BE2C (cell line): ENCODE data around the gene SARDH. TPM values are rescaled to one million over a fixed set of nuclear protein-coding genes. Genes with fewer than 3 reads are reported as not detected.

Experiments used
- DNase-seq: peaks from one replicate; pipeline ENCODE4 v3.0.0-alpha.2; 2020
- H3K27me3 ChIP-seq: fragments of 250-450 bp; sonication (Bioruptor Pico); 2 replicates; pipeline ENCODE4 v1.5.1; 2020; ENCODE audit warnings: mild to moderate bottlenecking
- H3K36me3 ChIP-seq: fragments of 250-450 bp; sonication (Bioruptor Pico); 2 replicates; pipeline ENCODE4 v1.5.1; 2020; ENCODE audit warnings: mild to moderate bottlenecking
- H3K4me1 ChIP-seq: fragments of 250-450 bp; sonication (Bioruptor Pico); 2 replicates; pipeline ENCODE4 v1.5.1; 2020
- H3K4me3 ChIP-seq: 2 replicates; pipeline ENCODE4 v1.5.1; 2011; ENCODE audit warnings: low read depth, low read length
- H3K9me3 ChIP-seq: fragments of 250-450 bp; sonication (Bioruptor Pico); 2 replicates; pipeline ENCODE4 v1.5.1; 2020
- polyA plus RNA-seq: library from polyadenylated mRNA; unstranded; fragments of >200 nt; gene quantifications from one replicate; pipeline ENCODE4 v1.2.1, GENCODE V29; 2012; ENCODE audit warnings: low read depth, missing spikeins; ENCODE audit not compliant: insufficient read length, insufficient read depth
- TF ChIP-seq, protein P1 (sequence below): IDR thresholded peaks from 2 replicates; pipeline ENCODE4 v1.5.1; 2012; ENCODE audit warnings: mild to moderate bottlenecking, low read depth, low read length

The SARDH gene, protein sequence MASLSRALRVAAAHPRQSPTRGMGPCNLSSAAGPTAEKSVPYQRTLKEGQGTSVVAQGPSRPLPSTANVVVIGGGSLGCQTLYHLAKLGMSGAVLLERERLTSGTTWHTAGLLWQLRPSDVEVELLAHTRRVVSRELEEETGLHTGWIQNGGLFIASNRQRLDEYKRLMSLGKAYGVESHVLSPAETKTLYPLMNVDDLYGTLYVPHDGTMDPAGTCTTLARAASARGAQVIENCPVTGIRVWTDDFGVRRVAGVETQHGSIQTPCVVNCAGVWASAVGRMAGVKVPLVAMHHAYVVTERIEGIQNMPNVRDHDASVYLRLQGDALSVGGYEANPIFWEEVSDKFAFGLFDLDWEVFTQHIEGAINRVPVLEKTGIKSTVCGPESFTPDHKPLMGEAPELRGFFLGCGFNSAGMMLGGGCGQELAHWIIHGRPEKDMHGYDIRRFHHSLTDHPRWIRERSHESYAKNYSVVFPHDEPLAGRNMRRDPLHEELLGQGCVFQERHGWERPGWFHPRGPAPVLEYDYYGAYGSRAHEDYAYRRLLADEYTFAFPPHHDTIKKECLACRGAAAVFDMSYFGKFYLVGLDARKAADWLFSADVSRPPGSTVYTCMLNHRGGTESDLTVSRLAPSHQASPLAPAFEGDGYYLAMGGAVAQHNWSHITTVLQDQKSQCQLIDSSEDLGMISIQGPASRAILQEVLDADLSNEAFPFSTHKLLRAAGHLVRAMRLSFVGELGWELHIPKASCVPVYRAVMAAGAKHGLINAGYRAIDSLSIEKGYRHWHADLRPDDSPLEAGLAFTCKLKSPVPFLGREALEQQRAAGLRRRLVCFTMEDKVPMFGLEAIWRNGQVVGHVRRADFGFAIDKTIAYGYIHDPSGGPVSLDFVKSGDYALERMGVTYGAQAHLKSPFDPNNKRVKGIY
- 6.3 TPM for polyA plus RNA-seq

- TF ChIP-seq, protein P1, sequence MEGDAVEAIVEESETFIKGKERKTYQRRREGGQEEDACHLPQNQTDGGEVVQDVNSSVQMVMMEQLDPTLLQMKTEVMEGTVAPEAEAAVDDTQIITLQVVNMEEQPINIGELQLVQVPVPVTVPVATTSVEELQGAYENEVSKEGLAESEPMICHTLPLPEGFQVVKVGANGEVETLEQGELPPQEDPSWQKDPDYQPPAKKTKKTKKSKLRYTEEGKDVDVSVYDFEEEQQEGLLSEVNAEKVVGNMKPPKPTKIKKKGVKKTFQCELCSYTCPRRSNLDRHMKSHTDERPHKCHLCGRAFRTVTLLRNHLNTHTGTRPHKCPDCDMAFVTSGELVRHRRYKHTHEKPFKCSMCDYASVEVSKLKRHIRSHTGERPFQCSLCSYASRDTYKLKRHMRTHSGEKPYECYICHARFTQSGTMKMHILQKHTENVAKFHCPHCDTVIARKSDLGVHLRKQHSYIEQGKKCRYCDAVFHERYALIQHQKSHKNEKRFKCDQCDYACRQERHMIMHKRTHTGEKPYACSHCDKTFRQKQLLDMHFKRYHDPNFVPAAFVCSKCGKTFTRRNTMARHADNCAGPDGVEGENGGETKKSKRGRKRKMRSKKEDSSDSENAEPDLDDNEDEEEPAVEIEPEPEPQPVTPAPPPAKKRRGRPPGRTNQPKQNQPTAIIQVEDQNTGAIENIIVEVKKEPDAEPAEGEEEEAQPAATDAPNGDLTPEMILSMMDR, result no peak
- Histone ChIP-seq H3K4me3 (peak within 1 kb of the TSS; percentile 54), H3K9me3 (no peaks in the 10 kb centered on the region), H3K27me3 (no peaks in the 10 kb centered on the region), H3K4me1 (peaks cover 15% of the 10 kb centered on the region), H3K36me3 (no peaks in the 10 kb centered on the region)
- peak; percentile 91 for DNase-seq
Observed at GRCh38 chr9:133737774-133738639, at the start of gene SARDH. SARDH (minus strand) TSS chr9:133738352; CDS start chr9:133734173, 4,179 bp downstream.

DNA sequence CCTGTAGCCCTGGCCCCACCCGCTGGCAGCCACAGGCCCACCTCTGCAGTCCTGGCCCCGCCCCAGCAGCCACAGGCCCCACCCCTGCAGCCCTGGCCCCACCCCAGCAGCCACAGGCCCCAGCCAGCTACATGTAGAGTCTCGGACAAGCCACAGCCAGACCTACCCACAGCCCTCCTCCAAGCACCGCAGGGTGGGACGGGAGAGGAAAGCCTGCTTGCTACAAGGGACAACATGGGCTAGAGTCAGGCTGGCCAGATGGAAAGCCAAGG is 49.5 kb upstream of the SARDH start:
- peaks cover 45% of the 10 kb centered on the region for H3K36me3 ChIP-seq
- H3K27me3 ChIP-seq, result no peaks in the 10 kb centered on the region
- H3K4me3 ChIP-seq, result no peak overlapping the region
- peak; percentile 87 for DNase-seq
- H3K9me3 ChIP-seq, result no peaks in the 10 kb centered on the region
- peaks cover 17% of the 10 kb centered on the region for H3K4me1 ChIP-seq
- TF ChIP-seq, protein P1, result no peak

DNA sequence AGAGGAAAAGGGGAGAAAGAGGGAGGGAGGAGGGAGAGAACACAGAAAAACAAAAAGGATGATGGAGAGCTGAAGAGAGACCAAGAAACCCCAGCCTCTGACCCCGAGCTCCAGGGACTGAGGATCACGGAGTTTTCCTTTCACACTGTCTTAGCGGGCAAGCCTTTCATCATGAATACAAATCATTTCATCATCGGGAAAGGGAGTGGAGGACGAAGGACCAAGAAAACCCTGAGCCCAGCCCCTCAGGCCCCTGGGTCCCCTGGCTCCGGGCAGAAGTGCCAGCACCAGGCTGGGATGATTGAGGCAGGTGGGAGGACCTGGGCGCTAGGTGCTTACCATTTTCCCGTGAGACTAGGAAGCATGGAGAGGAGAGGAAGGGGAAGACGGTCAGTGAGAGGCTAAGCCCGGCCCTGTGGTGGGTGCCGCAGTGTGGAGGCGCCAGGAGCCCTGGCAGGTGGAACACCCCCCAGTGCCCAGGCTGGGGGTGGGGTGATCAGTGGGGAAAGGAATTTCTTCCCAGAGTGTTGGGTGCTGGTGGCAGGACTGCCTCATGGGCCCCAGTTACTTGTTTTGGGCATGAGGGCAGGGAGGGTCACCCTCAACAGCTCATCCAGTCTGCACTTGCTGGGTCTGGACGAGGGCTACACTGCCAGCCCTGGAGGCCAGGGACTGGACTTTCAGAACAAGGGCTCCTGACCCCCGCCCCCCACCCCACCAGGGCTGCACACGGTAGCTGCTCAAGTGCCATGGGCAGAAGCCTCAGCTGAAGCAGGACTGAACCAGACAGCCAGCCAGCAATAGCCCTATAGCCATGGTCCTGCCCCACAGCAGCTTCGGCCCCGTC is 49.0 kb upstream of the SARDH start:
- DNase-seq, result no peak
- Histone ChIP-seq H3K4me3 (no peak overlapping the region), H3K27me3 (no peaks in the 10 kb centered on the region), H3K4me1 (peaks cover 21% of the 10 kb centered on the region), H3K36me3 (peaks cover 49% of the 10 kb centered on the region), H3K9me3 (no peaks in the 10 kb centered on the region)
- TF ChIP-seq, protein P1, result no peak

DNA sequence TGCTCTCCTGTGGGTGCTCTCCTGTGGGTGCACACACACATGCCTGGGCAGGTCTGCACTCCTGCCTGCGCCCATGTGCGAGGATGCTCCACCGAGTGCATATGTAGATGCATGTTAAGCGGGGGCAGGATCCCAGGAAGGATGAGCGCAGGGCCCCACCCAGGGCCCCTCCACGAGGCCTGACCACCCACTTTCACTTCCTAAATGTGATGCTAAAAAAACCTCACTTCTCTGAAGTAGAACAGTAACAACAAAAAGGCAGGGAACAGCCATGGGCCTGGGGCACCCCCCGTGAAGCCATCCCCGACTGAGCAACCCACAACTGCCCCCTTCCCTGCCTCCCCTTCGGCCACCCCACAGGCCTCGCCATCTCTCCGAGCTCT is 48.2 kb upstream of the SARDH start:
- peaks cover 57% of the 10 kb centered on the region for H3K36me3 ChIP-seq
- H3K4me3 ChIP-seq, result no peak overlapping the region
- DNase-seq, result no peak
- TF ChIP-seq, protein P1, result no peak
- no peaks in the 10 kb centered on the region for H3K27me3 ChIP-seq
- no peaks in the 10 kb centered on the region for H3K9me3 ChIP-seq
- H3K4me1 ChIP-seq, result peaks cover 21% of the 10 kb centered on the region

GRCh38 chr9:133785753-133786370 is 47.7 kb upstream of the SARDH start:
- TF ChIP-seq, protein P1, result no peak
- DNase-seq, result no peak
- Histone ChIP-seq H3K4me3 (no peak overlapping the region), H3K4me1 (peaks cover 21% of the 10 kb centered on the region), H3K36me3 (peaks cover 59% of the 10 kb centered on the region), H3K9me3 (no peaks in the 10 kb centered on the region), H3K27me3 (no peaks in the 10 kb centered on the region)
